ENCODE data around the gene NFIA.
"Not testable (repeated sequence)": the region's sequence is repeated elsewhere in the genome, so short reads cannot be mapped to it uniquely, and the experiment has no call there.

Gene NFIA

GRCh38 chr1:61109158-61109557 is 26.8 kb downstream of the NFIA start:
- no peak for DNase-seq

GRCh38 chr1:61109910-61110309 is 27.5 kb downstream of the NFIA start:
- DNase-seq, result no peak

- no peak for DNase-seq
These were observed 28.2 kb downstream of the NFIA start for GRCh38 chr1:61110554-61110953.

GRCh38 chr1:61111084-61112004 is 29.0 kb downstream of the NFIA start:
- DNase-seq, result no peak

- no peak for DNase-seq
These were observed 32.0 kb downstream of the NFIA start for GRCh38 chr1:61114178-61114870.

GRCh38 chr1:61115436-61115835 is 33.1 kb downstream of the NFIA start:
- no peak for DNase-seq

- DNase-seq, result no peak
These were observed 34.1 kb downstream of the NFIA start for GRCh38 chr1:61116421-61116820.

GRCh38 chr1:61117283-61117682 is 34.9 kb downstream of the NFIA start:
- DNase-seq, result no peak

GRCh38 chr1:61119085-61119484 is 36.7 kb downstream of the NFIA start:
- DNase-seq, result no peak

- no peak for DNase-seq
These were observed 38.0 kb downstream of the NFIA start for GRCh38 chr1:61120246-61120840.

GRCh38 chr1:61120998-61121397 is 38.6 kb downstream of the NFIA start:
- DNase-seq, result no peak

GRCh38 chr1:61121631-61122030 is 39.3 kb downstream of the NFIA start:
- no peak for DNase-seq

- DNase-seq, result no peak
These were observed 40.0 kb downstream of the NFIA start for GRCh38 chr1:61122389-61122788.

- DNase-seq, result no peak
These were observed 41.0 kb downstream of the NFIA start for GRCh38 chr1:61123326-61123725.

- no peak for DNase-seq
These were observed 41.7 kb downstream of the NFIA start for GRCh38 chr1:61124078-61124477.

- DNase-seq, result no peak
These were observed 42.3 kb downstream of the NFIA start for GRCh38 chr1:61124696-61125095.

GRCh38 chr1:61125263-61125662 is 42.9 kb downstream of the NFIA start:
- no peak for DNase-seq

- no peak for DNase-seq
These were observed 43.5 kb downstream of the NFIA start for GRCh38 chr1:61125895-61126294.

- DNase-seq, result not testable (repeated sequence)
These were observed 44.5 kb downstream of the NFIA start for GRCh38 chr1:61126843-61127242.

GRCh38 chr1:61130338-61131000 is 48.1 kb downstream of the NFIA start:
- DNase-seq, result no peak

- DNase-seq, result no peak
These were observed 48.9 kb downstream of the NFIA start for GRCh38 chr1:61131248-61131647.

- DNase-seq, result no peak
These were observed 49.4 kb downstream of the NFIA start for GRCh38 chr1:61131716-61132115.

- DNase-seq, result no peak
These were observed 49.8 kb downstream of the NFIA start for GRCh38 chr1:61132176-61132638.

Measured in activated CD8-positive, alpha-beta memory T cell treated with anti-CD3 and anti-CD28 coated beads, Interleukin-2, amount 50 U/mL, for 48 hours (primary cell).